ENCODE data around the gene ADARB1.

Gene ADARB1

GRCh38 chr21:45223236-45224185, 149.1 kb downstream of the ADARB1 start:
- H3K27me3 ChIP-seq, result no peaks in the 10 kb centered on the region
- H3K27ac ChIP-seq, result no peak overlapping the region
- H3K9me3 ChIP-seq, result no peaks in the 10 kb centered on the region
- no peak overlapping the region for H3K4me3 ChIP-seq (ENCODE audit: low read depth in 1 of 2, low read length in 1 of 2)
- no peaks in the 10 kb centered on the region for H3K4me1 ChIP-seq (ENCODE audit: control insufficient read depth in 1 of 2, insufficient read depth in 1 of 2, low read depth in 1 of 2, low read length in 1 of 2)
- TF ChIP-seq, protein P1, sequence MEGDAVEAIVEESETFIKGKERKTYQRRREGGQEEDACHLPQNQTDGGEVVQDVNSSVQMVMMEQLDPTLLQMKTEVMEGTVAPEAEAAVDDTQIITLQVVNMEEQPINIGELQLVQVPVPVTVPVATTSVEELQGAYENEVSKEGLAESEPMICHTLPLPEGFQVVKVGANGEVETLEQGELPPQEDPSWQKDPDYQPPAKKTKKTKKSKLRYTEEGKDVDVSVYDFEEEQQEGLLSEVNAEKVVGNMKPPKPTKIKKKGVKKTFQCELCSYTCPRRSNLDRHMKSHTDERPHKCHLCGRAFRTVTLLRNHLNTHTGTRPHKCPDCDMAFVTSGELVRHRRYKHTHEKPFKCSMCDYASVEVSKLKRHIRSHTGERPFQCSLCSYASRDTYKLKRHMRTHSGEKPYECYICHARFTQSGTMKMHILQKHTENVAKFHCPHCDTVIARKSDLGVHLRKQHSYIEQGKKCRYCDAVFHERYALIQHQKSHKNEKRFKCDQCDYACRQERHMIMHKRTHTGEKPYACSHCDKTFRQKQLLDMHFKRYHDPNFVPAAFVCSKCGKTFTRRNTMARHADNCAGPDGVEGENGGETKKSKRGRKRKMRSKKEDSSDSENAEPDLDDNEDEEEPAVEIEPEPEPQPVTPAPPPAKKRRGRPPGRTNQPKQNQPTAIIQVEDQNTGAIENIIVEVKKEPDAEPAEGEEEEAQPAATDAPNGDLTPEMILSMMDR (IDR thresholded peaks at IDR 0.05), result no peak
- H3K36me3 ChIP-seq, result no peaks in the 10 kb centered on the region

DNA sequence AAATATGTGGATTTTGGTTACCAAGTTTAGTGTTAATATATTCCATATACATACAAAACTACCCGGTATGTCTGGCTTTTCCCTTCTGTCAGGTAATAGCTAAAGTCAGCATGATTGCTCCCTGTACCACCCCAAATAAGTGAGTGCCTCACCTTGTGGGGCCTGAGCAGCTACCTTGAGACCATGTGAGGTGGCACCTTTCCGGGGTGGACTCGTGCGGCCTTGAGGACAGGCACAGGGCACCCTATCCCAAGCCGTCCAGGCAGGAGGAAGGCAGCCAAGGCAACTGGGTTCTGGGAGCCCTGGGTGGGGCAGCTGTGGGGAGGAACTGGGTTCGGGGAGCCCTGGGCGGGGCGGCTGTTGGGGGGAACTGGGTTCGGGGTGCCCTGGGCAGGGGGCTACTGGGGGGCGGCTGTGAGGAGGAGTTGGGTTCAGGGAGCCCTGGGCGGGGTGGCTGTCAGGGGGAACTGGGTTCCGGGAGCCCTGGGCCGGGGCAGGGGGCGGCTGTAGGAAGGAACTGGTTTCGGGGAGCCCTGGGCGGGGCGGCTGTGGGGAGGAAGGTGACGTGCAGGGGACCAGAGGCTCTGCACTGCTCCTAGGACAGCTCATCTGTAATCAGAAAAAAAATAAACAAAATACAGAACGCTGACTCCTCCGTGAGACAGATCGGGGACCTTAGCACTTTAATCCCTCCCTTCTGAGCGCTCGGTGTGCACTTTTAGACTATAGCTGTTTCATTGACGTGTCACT, 150.0 kb downstream of the ADARB1 start:
- Histone ChIP-seq H3K4me3 (ENCODE audit: low read depth in 1 of 2, low read length in 1 of 2) (no peak overlapping the region), H3K27me3 (no peaks in the 10 kb centered on the region), H3K9me3 (no peaks in the 10 kb centered on the region), H3K27ac (no peak overlapping the region), H3K4me1 (ENCODE audit: control insufficient read depth in 1 of 2, insufficient read depth in 1 of 2, low read depth in 1 of 2, low read length in 1 of 2) (no peaks in the 10 kb centered on the region), H3K36me3 (no peaks in the 10 kb centered on the region)
- TF ChIP-seq, protein P1 (IDR thresholded peaks at IDR 0.05), result no peak

- Histone ChIP-seq H3K36me3 (no peaks in the 10 kb centered on the region), H3K4me3 (ENCODE audit: low read depth in 1 of 2, low read length in 1 of 2) (no peak overlapping the region), H3K27ac (no peak overlapping the region), H3K4me1 (ENCODE audit: control insufficient read depth in 1 of 2, insufficient read depth in 1 of 2, low read depth in 1 of 2, low read length in 1 of 2) (no peaks in the 10 kb centered on the region), H3K9me3 (no peaks in the 10 kb centered on the region), H3K27me3 (no peaks in the 10 kb centered on the region)
- TF ChIP-seq, protein P1 (IDR thresholded peaks at IDR 0.05), result no peak
Observed at GRCh38 chr21:45225041-45225740, 150.8 kb downstream of the ADARB1 start.

DNA sequence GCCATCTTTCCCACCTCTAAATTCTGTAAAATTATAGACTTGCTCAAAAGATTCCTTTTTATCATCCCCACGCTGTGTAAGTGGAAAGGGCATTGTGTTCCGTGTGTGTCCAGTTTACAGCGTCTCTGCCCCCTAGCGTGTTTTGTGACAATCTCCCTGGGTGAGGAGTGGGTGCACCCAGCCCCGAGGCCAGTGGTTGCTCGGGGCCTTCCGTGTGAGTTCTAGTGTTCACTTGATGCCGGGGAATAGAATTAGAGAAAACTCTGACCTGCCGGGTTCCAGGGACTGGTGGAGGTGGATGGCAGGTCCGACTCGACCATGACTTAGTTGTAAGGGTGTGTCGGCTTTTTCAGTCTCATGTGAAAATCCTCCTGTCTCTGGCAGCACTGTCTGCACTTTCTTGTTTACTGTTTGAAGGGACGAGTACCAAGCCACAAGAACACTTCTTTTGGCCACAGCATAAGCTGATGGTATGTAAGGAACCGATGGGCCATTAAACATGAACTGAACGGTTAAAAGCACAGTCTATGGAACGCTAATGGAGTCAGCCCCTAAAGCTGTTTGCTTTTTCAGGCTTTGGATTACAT, 151.5 kb downstream of the ADARB1 start:
- H3K36me3 ChIP-seq, result no peaks in the 10 kb centered on the region
- H3K9me3 ChIP-seq, result no peaks in the 10 kb centered on the region
- no peaks in the 10 kb centered on the region for H3K4me1 ChIP-seq (ENCODE audit: control insufficient read depth in 1 of 2, insufficient read depth in 1 of 2, low read depth in 1 of 2, low read length in 1 of 2)
- TF ChIP-seq, protein P1 (IDR thresholded peaks at IDR 0.05), result no peak
- no peaks in the 10 kb centered on the region for H3K27me3 ChIP-seq
- H3K27ac ChIP-seq, result no peak overlapping the region
- H3K4me3 ChIP-seq (ENCODE audit: low read depth in 1 of 2, low read length in 1 of 2), result no peak overlapping the region
